HL-60 (cell line): Measurements from ENCODE around the gene MEIKIN.
"Not testable (repeated sequence)": the region's sequence is repeated elsewhere in the genome, so short reads cannot be mapped to it uniquely, and the experiment has no call there.

Experiments used
- DNase-seq, 2 experiments: peaks; one replicate each; pipeline ENCODE4 v3.0.0-alpha.2; 2010 to 2020; ENCODE audit warnings: low read depth in 1 of 2, low spot score in 1 of 2
- H3K27ac ChIP-seq: fragments of 250-450 bp; sonication (Bioruptor Pico); replicated peaks from 2 replicates; pipeline ENCODE4 v1.5.1; 2020; ENCODE audit warnings: mild to moderate bottlenecking, moderate library complexity
- H3K27me3 ChIP-seq: fragments of 250-450 bp; sonication (Bioruptor Pico); 2 replicates; pipeline ENCODE4 v1.5.1; 2021; ENCODE audit warnings: mild to moderate bottlenecking, moderate library complexity; ENCODE audit not compliant: insufficient read depth, poor library complexity, severe bottlenecking
- H3K4me3 ChIP-seq: replicated peaks from 2 replicates; pipeline ENCODE4 v1.5.1; 2011; ENCODE audit warnings: mild to moderate bottlenecking, control low read depth, low read length; ENCODE audit not compliant: insufficient read depth
- CTCF ChIP-seq: IDR thresholded peaks from one replicate; pipeline ENCODE4 v1.5.1; 2011; ENCODE audit warnings: low read length, control low read depth, inconsistent platforms; ENCODE audit not compliant: insufficient read depth
- GABPA ChIP-seq: IDR thresholded peaks from 2 replicates; pipeline ENCODE4 v1.6.1; 2012; ENCODE audit warnings: low read depth
- POLR2AphosphoS5 ChIP-seq: IDR thresholded peaks from 2 replicates; pipeline ENCODE4 v1.6.1; 2012; ENCODE audit warnings: low read depth
- REST ChIP-seq: IDR thresholded peaks from 2 replicates; pipeline ENCODE4 v1.6.1; 2012; ENCODE audit warnings: low read depth; ENCODE audit not compliant: insufficient replicate concordance
- SPI1 ChIP-seq: IDR thresholded peaks from 2 replicates; pipeline ENCODE4 v1.6.1; 2012; ENCODE audit warnings: low read depth, mild to moderate bottlenecking, borderline replicate concordance

The MEIKIN gene

GRCh38 chr5:131883984-131884383 is 61.5 kb downstream of the MEIKIN start:
- no peaks in the 10 kb centered on the region for H3K27me3 ChIP-seq
- TF ChIP-seq POLR2AphosphoS5, result no peak
- no peak for TF ChIP-seq CTCF
- TF ChIP-seq SPI1, result no peak
- no peak for TF ChIP-seq REST
- no peak for TF ChIP-seq GABPA
- no peak overlapping the region for H3K4me3 ChIP-seq
- no peak for DNase-seq
- H3K27ac ChIP-seq, result no peak overlapping the region

- Histone ChIP-seq H3K27ac (no peak overlapping the region), H3K27me3 (no peaks in the 10 kb centered on the region), H3K4me3 (no peak overlapping the region)
- TF ChIP-seq CTCF, result no peak
- no peak for TF ChIP-seq POLR2AphosphoS5
- TF ChIP-seq SPI1, result no peak
- TF ChIP-seq GABPA, result no peak
- no peak for TF ChIP-seq REST
- no peak for DNase-seq
Observed at GRCh38 chr5:131879705-131880104, 65.8 kb downstream of the MEIKIN start.

- no peaks in the 10 kb centered on the region for H3K27me3 ChIP-seq
- no peak for DNase-seq
- H3K27ac ChIP-seq, result no peak overlapping the region
- TF ChIP-seq REST (no peak), POLR2AphosphoS5 (no peak), GABPA (no peak)
- H3K4me3 ChIP-seq, result no peak overlapping the region
Observed at GRCh38 chr5:131877873-131878272, 67.6 kb downstream of the MEIKIN start.

- not testable (repeated sequence) for H3K4me3 ChIP-seq, DNase-seq, H3K27ac ChIP-seq, H3K27me3 ChIP-seq
Observed at GRCh38 chr5:131871251-131871650, 74.2 kb downstream of the MEIKIN start.
